ENCODE measurements around the gene APBA2.

APBA2 gene

DNA sequence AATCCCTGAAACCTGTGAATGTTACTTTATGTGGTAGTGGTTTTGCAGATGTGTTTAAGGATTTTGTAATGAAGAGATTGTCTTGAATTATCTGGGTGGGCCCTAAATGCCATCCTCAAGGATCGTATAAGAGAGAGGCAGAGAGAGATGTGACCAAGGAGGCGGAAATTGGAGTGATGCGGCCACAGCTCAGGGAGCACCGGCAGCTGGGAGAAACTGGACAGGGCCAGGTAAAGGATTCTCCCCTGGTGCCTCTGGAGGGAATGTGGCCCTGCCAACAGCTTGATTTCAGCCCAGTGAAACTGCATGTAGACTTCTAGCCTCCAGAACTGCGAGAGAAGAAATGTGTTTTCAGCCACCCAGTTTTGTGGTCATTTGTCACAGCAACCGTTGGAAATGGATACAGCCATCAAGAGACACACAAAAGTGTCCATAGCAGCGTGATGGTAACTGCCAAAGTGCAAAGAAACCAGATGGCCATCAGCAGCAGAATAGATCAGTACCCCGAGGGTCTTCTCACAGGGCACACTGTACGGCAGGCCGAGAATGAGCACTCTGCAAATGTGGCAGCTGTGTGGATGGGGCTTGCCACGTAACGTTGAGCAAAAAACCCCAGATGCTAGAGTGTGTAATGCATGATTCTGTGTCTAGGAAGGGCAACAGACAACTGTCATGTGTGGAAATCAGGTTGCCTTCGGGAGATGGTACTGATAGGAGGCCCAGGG is 12.2 kb downstream of the APBA2 start:
- no peak for DNase-seq

GRCh38 chr15:28899061-28899738 is 13.4 kb downstream of the APBA2 start:
- no peak for DNase-seq

- no peak for DNase-seq
Measured at GRCh38 chr15:28900041-28900891, 14.5 kb downstream of the APBA2 start.

GRCh38 chr15:28900892-28901586 is 15.3 kb downstream of the APBA2 start:
- no peak for DNase-seq

GRCh38 chr15:28901587-28901980 is 15.8 kb downstream of the APBA2 start:
- DNase-seq: no peak

DNA sequence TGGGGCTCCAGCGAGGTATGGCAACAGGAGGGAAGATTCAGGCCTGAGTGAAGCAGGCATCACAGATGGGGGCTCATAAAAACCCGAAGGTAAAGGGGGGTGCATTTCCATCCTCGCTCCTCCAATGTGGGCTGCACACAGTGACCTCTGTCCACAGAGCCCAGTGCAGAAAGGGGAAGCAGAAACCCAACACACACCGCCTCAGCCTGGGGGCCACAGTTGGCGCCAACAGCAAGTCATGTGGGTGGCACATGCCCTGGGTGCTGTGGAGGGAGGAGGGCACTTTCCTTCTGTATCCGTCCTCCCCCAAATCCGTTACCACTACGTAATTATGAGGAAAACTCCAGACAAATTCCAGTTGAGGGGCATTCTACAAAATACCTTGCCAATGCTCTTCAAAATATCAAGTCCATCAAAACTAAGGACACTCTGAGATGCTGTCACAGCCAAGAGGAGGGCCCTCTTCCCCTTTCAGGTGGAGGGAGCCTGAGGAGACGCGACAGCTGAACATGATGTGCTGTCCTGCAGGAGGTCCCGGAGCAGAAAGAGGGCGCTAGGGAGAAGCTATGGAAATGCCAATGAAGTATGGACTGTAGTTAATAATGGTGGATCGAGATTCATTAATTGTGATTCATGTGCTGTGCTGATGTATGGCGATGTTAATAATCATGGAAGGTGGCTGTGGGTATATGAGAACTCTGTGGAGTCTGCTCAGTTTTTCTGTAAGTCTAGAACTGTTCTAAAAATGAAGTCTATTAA is 16.4 kb downstream of the APBA2 start:
- no peak for DNase-seq

DNA sequence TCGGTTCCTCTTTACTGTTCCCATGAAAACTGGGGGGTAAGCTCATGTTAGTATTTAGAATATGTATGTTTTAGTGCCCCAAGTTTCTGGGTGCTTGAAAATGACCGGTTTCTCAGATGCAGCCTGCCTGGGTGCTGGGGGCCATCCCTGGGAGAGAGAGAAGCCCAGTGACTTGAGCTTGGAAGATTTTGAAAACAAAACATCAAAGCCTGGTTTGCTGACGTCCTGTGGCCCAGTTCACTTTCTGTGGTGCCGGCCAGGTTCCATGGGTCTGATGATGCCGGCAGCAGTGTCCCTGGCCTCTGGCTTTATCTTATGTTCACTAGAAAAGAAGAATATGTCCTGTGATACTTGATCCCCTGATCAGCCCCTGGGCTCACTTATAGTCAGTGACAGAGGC is 17.1 kb downstream of the APBA2 start:
- DNase-seq: no peak

- no peak for DNase-seq
Measured at GRCh38 chr15:28903555-28903954, 17.8 kb downstream of the APBA2 start.

DNA sequence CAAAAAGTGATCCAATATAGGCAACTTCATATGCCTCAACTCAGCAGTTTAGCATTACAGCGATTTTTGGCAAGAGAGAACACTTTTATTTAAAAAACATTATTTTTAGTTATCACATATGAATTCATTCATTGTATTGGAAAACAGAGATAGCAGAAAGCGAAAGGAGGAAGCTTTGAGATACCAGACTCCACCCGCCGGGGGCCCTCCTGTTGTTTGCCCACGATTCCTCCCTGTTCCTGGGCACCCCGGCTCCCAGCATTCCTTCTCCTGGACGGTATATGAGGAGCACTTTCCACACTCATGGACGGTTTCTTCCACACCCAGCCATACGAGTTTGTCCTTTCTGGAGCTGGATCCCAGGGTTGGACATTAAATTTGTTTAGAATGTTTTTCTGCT is 18.2 kb downstream of the APBA2 start:
- DNase-seq: no peak

DNA sequence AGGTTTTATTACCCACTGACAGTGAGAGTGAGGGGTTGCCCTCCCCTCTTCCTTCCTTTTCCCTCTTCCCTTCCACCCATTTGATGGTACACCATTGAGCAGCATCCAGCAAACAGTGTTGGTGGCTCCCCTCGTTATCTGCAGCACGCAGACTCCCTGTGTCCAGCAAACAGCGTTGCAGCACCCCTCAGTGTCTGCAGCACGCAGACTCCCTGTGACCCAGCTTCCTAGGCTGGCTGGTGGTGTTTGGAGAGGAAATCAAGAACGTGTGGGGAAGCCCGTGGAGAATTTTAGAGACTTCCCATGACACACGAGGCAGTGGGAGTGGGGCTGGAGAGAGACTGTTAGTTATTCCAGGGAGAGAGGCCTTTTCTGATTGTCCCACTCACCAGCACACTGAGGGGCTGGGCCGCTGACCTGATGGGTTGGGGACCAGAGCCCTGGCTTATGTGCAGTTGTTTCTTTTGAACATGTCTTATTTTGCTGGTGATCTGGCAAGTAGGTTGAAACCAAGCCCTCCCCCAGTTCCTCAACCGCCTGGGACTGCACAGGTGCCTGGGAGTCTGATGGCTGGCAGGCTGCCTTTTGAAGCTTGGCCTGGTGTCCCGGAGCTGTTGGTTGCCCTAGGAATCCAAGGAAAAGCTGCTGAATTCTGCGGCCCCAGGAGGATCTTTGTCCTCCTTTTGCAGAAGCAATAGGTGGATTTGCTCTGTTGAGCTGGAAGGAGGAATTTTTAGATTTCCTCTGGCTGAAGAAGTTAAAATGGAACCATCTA is 19.0 kb downstream of the APBA2 start:
- no peak for DNase-seq

DNA sequence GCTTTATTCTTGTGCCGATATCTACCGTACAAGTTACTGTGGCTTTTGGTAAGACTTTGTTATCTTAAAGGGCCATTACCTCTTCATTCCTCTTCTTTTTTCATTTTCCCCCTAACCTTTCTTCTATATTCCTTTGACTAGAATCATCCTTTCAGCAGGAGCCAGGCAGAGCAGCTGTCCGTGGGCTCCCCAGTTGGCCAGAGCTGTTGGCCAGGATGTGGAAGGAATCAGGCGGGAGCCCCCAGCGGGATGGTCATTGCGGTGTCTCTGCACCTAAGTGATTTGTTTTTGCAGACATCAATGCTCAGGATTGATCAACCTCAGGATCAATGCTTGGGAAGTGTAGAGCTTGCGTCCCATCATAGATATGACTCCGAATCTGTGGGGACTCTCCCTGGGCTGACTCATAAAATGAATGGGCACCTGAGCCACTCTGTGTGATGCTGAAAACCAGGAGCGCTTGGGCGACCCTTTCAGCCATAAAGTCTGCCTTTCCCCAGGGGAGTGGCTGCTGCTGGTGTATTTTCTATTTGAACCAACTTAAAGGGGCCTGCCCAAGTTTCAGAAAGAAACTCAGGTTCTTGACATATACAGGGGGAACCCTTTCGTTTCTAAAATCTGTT is 21.7 kb downstream of the APBA2 start:
- no peak for DNase-seq

- DNase-seq: no peak
Measured at GRCh38 chr15:28909958-28910500, 24.3 kb downstream of the APBA2 start.

- DNase-seq: no peak
Measured at GRCh38 chr15:28911310-28911931, 25.6 kb downstream of the APBA2 start.

GRCh38 chr15:28912422-28912821 is 26.6 kb downstream of the APBA2 start:
- DNase-seq: no peak

GRCh38 chr15:28913171-28913765 is 27.5 kb downstream of the APBA2 start:
- no peak for DNase-seq

- DNase-seq: no peak
Measured at GRCh38 chr15:28914046-28914445, 28.3 kb downstream of the APBA2 start.

GRCh38 chr15:28914483-28915023 is 28.8 kb downstream of the APBA2 start:
- DNase-seq: no peak

- no peak for DNase-seq
Measured at GRCh38 chr15:28915041-28915810, 29.5 kb downstream of the APBA2 start.

GRCh38 chr15:28915935-28916334 is 30.2 kb downstream of the APBA2 start:
- DNase-seq: no peak
